Parathyroid adenoma (tissue), 2 donors: Measurements from ENCODE around the gene GGT1.
A peak's percentile ranks its signal among the peaks of the same experiment; 100 is the strongest.
"Not testable (repeated sequence)": the region's sequence is repeated elsewhere in the genome, so short reads cannot be mapped to it uniquely, and the experiment has no call there.

Experiments used
- H2AFZ ChIP-seq: fragments of 300-600 bp; sonication (generic); one replicate; pipeline ENCODE4 v1.7.0; 2017; ENCODE audit warnings: antibody characterized with exemption, mild to moderate bottlenecking
- H3K27ac ChIP-seq: fragments of 300-600 bp; sonication (generic); one replicate; pipeline ENCODE4 v1.7.0; 2017
- H3K27me3 ChIP-seq: fragments of 300-600 bp; sonication (generic); one replicate; pipeline ENCODE4 v1.7.0; 2017; ENCODE audit warnings: low read length; ENCODE audit not compliant: control insufficient read depth, insufficient read depth
- H3K36me3 ChIP-seq: fragments of 300-600 bp; sonication (generic); one replicate; pipeline ENCODE4 v1.7.0; 2017; ENCODE audit warnings: low read length; ENCODE audit not compliant: control insufficient read depth, insufficient read depth
- H3K4me1 ChIP-seq: fragments of 300-600 bp; sonication (generic); one replicate; pipeline ENCODE4 v1.7.0; 2017; ENCODE audit warnings: control low read depth
- H3K4me2 ChIP-seq: fragments of 300-600 bp; sonication (generic); one replicate; pipeline ENCODE4 v1.7.0; 2017; ENCODE audit warnings: low read length
- H3K4me3 ChIP-seq: fragments of 300-600 bp; sonication (generic); one replicate; pipeline ENCODE4 v1.7.0; 2017; ENCODE audit warnings: low read depth, low read length
- H3K79me2 ChIP-seq: fragments of 300-600 bp; sonication (generic); one replicate; pipeline ENCODE4 v1.7.0; 2017; ENCODE audit warnings: control low read depth
- H3K9ac ChIP-seq: fragments of 300-600 bp; sonication (generic); one replicate; pipeline ENCODE4 v1.7.0; 2017; ENCODE audit warnings: mild to moderate bottlenecking
- H3K9me3 ChIP-seq: fragments of 300-600 bp; sonication (generic); one replicate; pipeline ENCODE4 v1.7.0; 2017; ENCODE audit warnings: low read length; ENCODE audit not compliant: control insufficient read depth
- TF ChIP-seq, protein P1 (sequence below): fragments of 300-600 bp; sonication (generic); IDR thresholded peaks from one replicate; pipeline ENCODE4 v1.7.0; 2017; ENCODE audit warnings: antibody characterized with exemption, mild to moderate bottlenecking
- donor health status: primary hyperparathyroidism.

The GGT1 gene

DNA sequence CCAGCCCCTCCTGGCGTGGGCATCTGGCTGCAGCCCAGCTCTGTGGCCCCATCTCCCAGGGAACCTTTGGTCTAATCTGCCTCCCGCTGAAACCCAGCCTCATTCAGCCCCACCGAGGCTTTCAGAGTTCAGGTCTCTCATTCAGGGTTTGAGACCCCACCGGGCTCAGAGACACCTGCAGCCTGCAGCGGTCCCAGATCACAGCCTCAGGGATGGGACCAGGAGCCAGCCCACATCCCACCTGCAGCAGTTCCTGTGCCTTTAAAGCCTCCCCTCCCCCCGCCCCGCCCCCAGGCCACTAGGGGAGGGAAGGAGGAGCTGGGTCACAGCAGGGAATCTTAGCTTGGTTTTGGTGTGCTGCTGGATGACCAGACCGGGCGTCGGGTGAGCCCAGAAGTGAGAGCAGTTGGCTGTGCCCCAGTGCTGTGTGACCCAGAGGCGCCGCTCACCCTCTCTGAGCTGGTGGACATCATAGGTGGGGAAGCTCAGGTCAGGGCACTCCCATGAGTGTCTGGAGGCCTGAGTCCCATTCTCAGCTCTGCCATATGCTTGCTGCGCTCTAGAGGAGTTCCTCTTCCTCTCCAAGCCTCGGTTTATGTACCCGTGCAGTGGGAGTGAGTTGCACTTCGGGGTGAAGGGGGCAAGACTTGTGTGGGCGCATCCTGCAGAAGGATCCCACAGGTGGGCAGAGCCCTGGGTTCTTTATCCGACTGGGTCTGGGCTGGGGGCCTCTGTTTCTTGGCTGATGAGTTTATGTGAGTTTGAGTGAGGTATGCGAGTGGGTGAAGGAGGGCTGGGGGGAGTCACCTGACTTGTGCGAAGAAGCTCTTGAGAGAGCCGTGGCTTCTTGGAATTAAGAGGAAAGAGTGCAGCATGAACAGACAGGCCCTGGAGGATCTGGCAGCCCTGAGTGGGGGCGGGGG is at the start of gene GGT1:
Gene GGT1 (plus strand): TSS at position 347 of the 923 bp plus-strand sequence. CDS start 7,889 bp downstream, outside the sequence.
- not testable (repeated sequence) for H3K36me3 ChIP-seq, H3K4me2 ChIP-seq, H2AFZ ChIP-seq, H3K9me3 ChIP-seq, H3K79me2 ChIP-seq, H3K4me3 ChIP-seq, H3K4me1 ChIP-seq, H3K27ac ChIP-seq, H3K9ac ChIP-seq, H3K27me3 ChIP-seq

DNA sequence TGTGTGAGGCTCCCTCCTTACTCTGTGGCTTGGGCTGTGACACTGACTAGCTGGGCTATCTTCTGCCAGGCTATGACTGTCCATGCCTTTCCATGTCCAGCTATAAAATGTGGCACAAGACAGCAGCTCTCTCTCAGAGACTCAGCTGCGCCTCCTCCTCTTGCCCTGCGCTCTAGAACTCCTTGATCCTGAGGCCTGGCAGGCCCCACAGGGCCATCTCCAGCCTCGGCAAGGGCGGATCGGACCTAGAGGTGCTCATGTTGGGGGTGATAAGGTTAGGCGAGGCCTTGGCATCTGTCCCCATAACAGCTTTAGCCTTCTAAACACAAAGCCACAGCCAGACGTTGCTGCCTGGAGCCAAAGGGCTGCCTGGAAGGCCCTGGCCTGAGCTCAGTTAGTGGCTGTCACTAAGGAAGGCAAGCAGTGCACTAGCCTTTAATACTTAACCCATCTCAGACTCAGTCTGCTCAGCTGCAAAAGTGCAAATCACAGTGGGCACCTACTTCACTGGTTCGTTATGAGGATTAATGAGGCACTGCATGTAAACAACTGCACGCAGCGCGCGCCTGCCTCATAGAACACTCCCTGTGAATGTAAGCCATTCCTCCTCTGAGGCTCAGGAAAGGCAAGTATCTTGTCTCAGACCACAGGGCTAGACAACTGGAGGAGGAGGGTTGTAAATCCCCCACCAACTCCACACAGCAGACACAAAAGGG is 49.2 kb upstream of the GGT1 start:
- Histone ChIP-seq H3K27me3 (no peaks in the 10 kb centered on the region), H3K27ac (peak overlapping the region; percentile 75), H3K4me1 (no peaks in the 10 kb centered on the region), H2AFZ (peak overlapping the region; percentile 59), H3K9ac (no peak overlapping the region), H3K4me2 (peak overlapping the region; percentile 93), H3K4me3 (peak overlapping the region; percentile 82), H3K9me3 (no peaks in the 10 kb centered on the region), H3K79me2 (peaks cover 24% of the 10 kb centered on the region), H3K36me3 (no peaks in the 10 kb centered on the region)
- TF ChIP-seq, protein P1, sequence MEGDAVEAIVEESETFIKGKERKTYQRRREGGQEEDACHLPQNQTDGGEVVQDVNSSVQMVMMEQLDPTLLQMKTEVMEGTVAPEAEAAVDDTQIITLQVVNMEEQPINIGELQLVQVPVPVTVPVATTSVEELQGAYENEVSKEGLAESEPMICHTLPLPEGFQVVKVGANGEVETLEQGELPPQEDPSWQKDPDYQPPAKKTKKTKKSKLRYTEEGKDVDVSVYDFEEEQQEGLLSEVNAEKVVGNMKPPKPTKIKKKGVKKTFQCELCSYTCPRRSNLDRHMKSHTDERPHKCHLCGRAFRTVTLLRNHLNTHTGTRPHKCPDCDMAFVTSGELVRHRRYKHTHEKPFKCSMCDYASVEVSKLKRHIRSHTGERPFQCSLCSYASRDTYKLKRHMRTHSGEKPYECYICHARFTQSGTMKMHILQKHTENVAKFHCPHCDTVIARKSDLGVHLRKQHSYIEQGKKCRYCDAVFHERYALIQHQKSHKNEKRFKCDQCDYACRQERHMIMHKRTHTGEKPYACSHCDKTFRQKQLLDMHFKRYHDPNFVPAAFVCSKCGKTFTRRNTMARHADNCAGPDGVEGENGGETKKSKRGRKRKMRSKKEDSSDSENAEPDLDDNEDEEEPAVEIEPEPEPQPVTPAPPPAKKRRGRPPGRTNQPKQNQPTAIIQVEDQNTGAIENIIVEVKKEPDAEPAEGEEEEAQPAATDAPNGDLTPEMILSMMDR: no peak

DNA sequence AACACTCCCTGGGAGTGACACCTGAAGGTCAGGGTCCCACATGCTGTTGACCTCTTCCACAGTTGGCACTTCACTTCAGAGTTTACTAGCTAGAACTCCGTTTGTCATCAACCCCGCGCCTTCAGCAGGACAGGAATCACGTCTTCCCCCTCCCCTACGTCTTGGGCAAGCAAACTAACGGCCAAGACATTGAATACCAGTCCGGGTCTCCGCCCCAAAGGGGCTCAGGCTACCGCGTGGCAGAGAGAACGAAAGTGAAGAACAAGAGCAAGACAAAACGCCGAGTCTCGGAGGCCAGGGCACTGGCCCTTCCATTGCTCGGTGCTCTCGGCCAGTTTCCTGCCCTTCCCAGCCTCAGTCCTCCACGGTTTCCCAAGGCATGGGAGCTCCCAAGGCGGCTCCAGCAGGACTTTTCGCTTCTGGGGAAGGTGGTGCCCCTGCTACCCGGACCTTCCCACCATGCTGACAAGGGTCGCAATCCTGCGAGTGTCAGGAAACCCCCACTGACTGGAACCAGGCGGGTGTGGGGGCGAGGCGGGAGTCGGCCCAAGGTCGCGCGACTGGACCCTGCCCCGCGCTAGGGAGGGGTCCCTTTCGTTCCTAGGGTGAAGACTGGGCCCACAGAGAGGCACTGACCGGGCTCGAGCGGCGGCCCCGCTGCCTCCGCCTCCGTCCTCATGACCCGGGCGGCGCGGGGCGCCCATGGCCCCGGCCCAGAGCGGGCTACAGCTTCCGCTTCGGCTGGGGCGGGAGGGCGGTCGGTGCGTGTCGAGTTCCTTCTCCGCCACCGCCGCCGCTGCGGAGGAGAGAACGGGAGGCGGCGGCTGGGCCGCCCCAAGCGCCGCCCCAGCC is 48.5 kb upstream of the GGT1 start, which contains the start of gene GUCD1:
Gene GUCD1 (minus strand): TSS at position 826 of the 852 bp plus-strand sequence. CDS start 147 bp downstream, at position 679.
- H3K4me2 ChIP-seq: peak within 1 kb of the TSS; percentile 97
- no peaks in the 10 kb centered on the region for H3K27me3 ChIP-seq
- peak within 1 kb of the TSS; percentile 76 for H3K9ac ChIP-seq
- TF ChIP-seq, protein P1: no peak
- H3K36me3 ChIP-seq: no peaks in the 10 kb centered on the region
- no peaks in the 10 kb centered on the region for H3K9me3 ChIP-seq
- no peaks in the 10 kb centered on the region for H3K4me1 ChIP-seq
- peak within 1 kb of the TSS; percentile 98 for H3K4me3 ChIP-seq
- peak within 1 kb of the TSS; percentile 100 for H2AFZ ChIP-seq
- H3K79me2 ChIP-seq: peaks cover 24% of the 10 kb centered on the region
- H3K27ac ChIP-seq: peak within 1 kb of the TSS; percentile 99

DNA sequence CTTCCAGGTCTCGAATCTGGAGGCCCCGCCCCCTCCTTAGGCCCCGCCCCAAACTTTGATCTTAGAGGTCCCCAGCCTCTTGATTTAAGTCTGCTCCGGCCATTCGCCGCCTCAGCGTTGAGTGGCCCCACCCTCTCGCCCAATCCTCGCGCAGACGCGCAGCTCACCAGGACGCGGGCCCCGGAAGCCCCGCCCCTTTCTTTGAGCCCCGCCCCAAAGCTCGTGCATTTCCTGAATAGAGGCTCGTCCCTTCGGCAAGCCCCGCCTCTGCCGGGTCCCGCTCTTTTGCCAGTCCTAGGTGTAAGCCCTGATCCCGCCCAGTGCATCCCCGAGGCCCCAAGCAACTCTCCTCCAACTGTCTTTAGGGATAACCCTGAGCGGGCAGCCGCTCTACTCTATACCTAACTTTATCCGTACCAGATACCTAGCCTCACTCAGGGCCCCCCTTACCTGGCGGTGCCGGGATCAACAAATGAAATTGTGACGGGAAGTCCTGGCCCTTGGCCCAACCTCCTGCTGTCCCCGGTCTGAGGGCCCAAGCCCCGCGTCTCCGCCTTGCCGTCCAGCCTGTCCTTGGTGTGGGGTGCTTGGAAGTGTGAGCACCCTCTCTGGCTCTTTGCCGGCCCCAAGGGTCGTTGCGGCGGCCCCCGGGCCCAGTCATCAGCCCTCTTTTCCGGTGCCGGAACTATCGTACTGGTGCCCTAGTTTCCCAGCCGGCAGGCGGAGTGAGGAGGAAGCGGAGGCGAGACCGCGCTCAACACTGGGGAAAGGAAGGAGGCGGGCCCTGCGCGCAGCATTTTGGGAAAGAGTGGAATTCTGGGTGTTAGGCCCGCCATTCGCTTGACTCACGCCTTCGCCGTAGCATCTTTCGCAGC is 47.6 kb upstream of the GGT1 start, which contains the start of gene SNRPD3:
Gene SNRPD3 (plus strand): TSS at position 835 of the 875 bp plus-strand sequence. CDS start 1,676 bp downstream, outside the sequence.
- Histone ChIP-seq H3K9ac (peak within 1 kb of the TSS; percentile 76), H3K4me3 (peak within 1 kb of the TSS; percentile 98), H3K9me3 (no peaks in the 10 kb centered on the region), H3K27ac (peak within 1 kb of the TSS; percentile 99), H3K79me2 (peaks cover 24% of the 10 kb centered on the region), H3K36me3 (no peaks in the 10 kb centered on the region), H3K4me1 (no peaks in the 10 kb centered on the region), H2AFZ (peak within 1 kb of the TSS; percentile 100), H3K27me3 (no peaks in the 10 kb centered on the region), H3K4me2 (peak within 1 kb of the TSS; percentile 97)
- TF ChIP-seq, protein P1: no peak
